OCI-LY7 (cell line): ENCODE measurements around the gene ITIH3.

ENCODE experiments used
- CTCF ChIP-seq: fragments of 200-600 bp; sonication (generic); conservative IDR thresholded peaks from 2 replicates; pipeline ENCODE4 v1.5.1; 2014; ENCODE audit warnings: mild to moderate bottlenecking, antibody characterized with exemption, low read length, moderate library complexity, mixed read lengths
- EZH2phosphoT487 ChIP-seq: fragments of 200-600 bp; sonication (generic); IDR thresholded peaks from 2 replicates; pipeline ENCODE4 v1.6.1; 2018; ENCODE audit warnings: low read depth, borderline replicate concordance, mild to moderate bottlenecking, mixed run types, antibody characterized with exemption, low read length, moderate library complexity, mixed read lengths

- TF ChIP-seq CTCF (no peak), EZH2phosphoT487 (no peak)
Observed at GRCh38 chr3:52829906-52830463, 35.4 kb downstream of the ITIH3 start.
